ENCODE measurements around the gene ZNF674.

DNA sequence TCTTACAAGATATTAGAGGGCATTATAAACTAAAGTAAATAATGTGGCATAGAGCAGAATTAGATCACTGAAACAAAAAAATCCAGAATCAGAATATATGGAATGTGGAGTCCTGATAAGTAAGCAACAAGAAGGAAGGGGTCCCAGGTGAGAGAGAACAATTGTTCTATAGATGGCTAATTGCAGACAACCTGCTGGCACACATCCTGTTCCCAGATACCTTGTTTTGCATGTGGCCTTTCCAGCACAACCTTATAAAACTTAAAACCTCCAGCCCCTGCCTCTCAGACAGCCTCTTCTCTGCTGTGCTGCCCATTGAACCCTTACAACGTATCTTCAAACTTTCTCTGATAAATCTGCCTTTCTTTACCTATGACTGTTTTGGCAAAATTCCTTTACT, 4.7 kb upstream of the ZNF674 start:
- TF ChIP-seq POLR2AphosphoS5 (IDR thresholded peaks at IDR 0.05; ENCODE audit: low read length) = no peak
- TF ChIP-seq, protein P1, sequence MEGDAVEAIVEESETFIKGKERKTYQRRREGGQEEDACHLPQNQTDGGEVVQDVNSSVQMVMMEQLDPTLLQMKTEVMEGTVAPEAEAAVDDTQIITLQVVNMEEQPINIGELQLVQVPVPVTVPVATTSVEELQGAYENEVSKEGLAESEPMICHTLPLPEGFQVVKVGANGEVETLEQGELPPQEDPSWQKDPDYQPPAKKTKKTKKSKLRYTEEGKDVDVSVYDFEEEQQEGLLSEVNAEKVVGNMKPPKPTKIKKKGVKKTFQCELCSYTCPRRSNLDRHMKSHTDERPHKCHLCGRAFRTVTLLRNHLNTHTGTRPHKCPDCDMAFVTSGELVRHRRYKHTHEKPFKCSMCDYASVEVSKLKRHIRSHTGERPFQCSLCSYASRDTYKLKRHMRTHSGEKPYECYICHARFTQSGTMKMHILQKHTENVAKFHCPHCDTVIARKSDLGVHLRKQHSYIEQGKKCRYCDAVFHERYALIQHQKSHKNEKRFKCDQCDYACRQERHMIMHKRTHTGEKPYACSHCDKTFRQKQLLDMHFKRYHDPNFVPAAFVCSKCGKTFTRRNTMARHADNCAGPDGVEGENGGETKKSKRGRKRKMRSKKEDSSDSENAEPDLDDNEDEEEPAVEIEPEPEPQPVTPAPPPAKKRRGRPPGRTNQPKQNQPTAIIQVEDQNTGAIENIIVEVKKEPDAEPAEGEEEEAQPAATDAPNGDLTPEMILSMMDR (IDR thresholded peaks at IDR 0.05 in 2 of 3, conservative IDR thresholded peaks at IDR 0.05 in 1 of 3; ENCODE audit: control insufficient read depth in 2 of 3, extremely low read depth in 1 of 3, insufficient read depth in 1 of 3, low read depth in 3 of 3, low read length in 3 of 3) = no peak
- no peak for TF ChIP-seq HDAC2 (IDR thresholded peaks at IDR 0.05)
- no peak for TF ChIP-seq ESRRA (IDR thresholded peaks at IDR 0.05; ENCODE audit: low read length)
- TF ChIP-seq, protein P2, sequence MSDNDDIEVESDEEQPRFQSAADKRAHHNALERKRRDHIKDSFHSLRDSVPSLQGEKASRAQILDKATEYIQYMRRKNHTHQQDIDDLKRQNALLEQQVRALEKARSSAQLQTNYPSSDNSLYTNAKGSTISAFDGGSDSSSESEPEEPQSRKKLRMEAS (IDR thresholded peaks at IDR 0.05; ENCODE audit: low read depth, low read length) = no peak
- no peak for TF ChIP-seq RFX5 (IDR thresholded peaks at IDR 0.05; ENCODE audit: low read depth, low read length)
- TF ChIP-seq CHD2 (IDR thresholded peaks at IDR 0.05; ENCODE audit: borderline replicate concordance, low read depth, low read length) = no peak
- TF ChIP-seq NFXL1 (IDR thresholded peaks at IDR 0.05; ENCODE audit: borderline replicate concordance) = no peak
- TF ChIP-seq CHD4 (IDR thresholded peaks at IDR 0.05) = no peak
- no peak for TF ChIP-seq FOS (IDR thresholded peaks at IDR 0.05; ENCODE audit: borderline replicate concordance, extremely low read depth, insufficient read length)
- TF ChIP-seq, protein P3, sequence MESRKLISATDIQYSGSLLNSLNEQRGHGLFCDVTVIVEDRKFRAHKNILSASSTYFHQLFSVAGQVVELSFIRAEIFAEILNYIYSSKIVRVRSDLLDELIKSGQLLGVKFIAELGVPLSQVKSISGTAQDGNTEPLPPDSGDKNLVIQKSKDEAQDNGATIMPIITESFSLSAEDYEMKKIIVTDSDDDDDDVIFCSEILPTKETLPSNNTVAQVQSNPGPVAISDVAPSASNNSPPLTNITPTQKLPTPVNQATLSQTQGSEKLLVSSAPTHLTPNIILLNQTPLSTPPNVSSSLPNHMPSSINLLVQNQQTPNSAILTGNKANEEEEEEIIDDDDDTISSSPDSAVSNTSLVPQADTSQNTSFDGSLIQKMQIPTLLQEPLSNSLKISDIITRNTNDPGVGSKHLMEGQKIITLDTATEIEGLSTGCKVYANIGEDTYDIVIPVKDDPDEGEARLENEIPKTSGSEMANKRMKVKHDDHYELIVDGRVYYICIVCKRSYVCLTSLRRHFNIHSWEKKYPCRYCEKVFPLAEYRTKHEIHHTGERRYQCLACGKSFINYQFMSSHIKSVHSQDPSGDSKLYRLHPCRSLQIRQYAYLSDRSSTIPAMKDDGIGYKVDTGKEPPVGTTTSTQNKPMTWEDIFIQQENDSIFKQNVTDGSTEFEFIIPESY (IDR thresholded peaks at IDR 0.05) = no peak
- no peak for TF ChIP-seq TBL1XR1 (IDR thresholded peaks at IDR 0.05; ENCODE audit: low read depth, low read length)
- TF ChIP-seq ZZZ3 (IDR thresholded peaks at IDR 0.05; ENCODE audit: control insufficient read depth, insufficient read length, low read depth) = no peak
- no peak for TF ChIP-seq NRF1 (conservative IDR thresholded peaks at IDR 0.05; ENCODE audit: low read depth, low read length)

All from GM12878 (cell line).